ENCODE results near the gene THAP7. TPM values are rescaled to one million over a fixed set of nuclear protein-coding genes. Genes with fewer than 3 reads are reported as not detected.

The THAP7 gene
- total RNA-seq, 1 donor from 2014 or later: 37.0 TPM

- Mint-ChIP-seq H3K4me1 (peaks cover 10% of the 10 kb centered on the region), H3K27ac (ENCODE audit: unreplicated experiment) (no peak overlapping the region), H3K27me3 (ENCODE audit: low read depth) (peaks cover 41% of the 10 kb centered on the region), H3K36me3 (ENCODE audit: low read depth) (peaks cover 6% of the 10 kb centered on the region), H3K9me3 (no peaks in the 10 kb centered on the region), H3K4me3 (peak overlapping the region; percentile 81)
- no peak for DNase-seq (ENCODE audit: low read depth, low spot score)
- TF ChIP-seq, protein P1, sequence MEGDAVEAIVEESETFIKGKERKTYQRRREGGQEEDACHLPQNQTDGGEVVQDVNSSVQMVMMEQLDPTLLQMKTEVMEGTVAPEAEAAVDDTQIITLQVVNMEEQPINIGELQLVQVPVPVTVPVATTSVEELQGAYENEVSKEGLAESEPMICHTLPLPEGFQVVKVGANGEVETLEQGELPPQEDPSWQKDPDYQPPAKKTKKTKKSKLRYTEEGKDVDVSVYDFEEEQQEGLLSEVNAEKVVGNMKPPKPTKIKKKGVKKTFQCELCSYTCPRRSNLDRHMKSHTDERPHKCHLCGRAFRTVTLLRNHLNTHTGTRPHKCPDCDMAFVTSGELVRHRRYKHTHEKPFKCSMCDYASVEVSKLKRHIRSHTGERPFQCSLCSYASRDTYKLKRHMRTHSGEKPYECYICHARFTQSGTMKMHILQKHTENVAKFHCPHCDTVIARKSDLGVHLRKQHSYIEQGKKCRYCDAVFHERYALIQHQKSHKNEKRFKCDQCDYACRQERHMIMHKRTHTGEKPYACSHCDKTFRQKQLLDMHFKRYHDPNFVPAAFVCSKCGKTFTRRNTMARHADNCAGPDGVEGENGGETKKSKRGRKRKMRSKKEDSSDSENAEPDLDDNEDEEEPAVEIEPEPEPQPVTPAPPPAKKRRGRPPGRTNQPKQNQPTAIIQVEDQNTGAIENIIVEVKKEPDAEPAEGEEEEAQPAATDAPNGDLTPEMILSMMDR (conservative IDR thresholded peaks at IDR 0.05): no peak
These were observed 44.7 kb downstream of the THAP7 start for GRCh38 chr22:20957102-20957682.

DNA sequence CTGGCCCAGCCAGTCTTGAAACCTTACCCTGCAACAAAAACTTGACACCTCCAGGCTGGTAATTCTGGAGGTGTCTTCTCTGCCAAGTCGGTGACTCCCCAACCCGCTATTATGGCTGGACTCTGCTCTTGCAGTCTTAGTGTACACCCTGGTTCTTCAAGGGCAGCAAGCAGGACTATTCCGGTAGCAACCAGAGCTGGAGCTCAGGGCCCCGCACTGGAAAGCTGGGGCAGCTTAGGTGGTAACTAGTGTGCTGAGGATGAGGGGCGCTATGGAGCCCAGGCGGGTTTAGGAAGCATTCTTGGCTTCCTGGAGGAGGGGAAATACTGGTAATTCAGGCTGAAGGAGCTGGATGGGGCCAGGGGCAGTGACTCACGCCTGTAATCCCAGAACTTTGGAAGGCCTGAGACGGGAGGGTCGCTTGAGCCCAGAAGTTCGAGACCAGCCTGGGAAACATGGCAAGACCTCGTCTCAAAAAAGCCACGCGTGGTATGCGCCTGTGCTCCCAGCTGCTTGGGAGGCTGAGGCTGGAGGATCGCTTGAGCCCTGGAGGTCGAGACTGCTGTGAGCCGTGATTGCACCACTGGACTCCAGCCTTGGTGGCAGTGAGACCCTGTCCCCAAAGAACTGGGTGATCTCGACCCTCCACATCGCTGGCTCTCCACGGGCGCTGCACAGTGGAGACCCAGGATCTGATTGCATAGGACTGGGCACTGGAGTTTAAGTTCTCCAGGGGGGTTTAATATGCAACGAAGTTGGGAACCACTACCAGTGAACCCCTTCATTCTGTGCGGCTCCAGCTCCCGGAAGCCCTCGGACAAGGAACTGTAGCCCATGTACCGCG lies 45.4 kb downstream of the THAP7 start:
- peak overlapping the region; percentile 81 for H3K4me3 Mint-ChIP-seq
- H3K36me3 Mint-ChIP-seq (ENCODE audit: low read depth): peaks cover 6% of the 10 kb centered on the region
- peaks cover 6% of the 10 kb centered on the region for H3K4me1 Mint-ChIP-seq
- no peak overlapping the region for H3K27ac Mint-ChIP-seq (ENCODE audit: unreplicated experiment)
- TF ChIP-seq, protein P1 (conservative IDR thresholded peaks at IDR 0.05): no peak
- H3K27me3 Mint-ChIP-seq (ENCODE audit: low read depth): peaks cover 36% of the 10 kb centered on the region
- no peak for DNase-seq (ENCODE audit: low read depth, low spot score)
- H3K9me3 Mint-ChIP-seq: no peaks in the 10 kb centered on the region

DNA sequence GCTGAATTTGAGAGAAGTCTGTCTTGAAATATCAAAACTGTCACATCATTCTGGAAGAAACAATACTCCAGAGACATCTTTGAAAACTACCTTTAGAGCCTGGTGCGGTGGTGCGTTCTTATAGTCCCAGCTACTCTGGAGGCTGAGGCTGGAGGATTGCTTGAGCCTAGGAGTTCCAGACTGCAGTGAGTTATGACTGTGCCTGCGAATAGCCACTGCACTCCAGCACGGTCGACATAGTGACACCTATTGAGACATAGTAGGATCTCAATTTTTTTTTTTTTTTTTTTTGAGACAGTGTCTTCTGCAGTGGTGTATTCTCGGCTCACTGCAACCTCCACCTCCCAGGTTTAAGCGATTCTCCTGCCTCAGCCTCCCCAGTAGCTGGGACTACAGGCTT lies 46.4 kb downstream of the THAP7 start:
- Mint-ChIP-seq H3K4me3 (peak overlapping the region; percentile 44), H3K36me3 (ENCODE audit: low read depth) (peaks cover 6% of the 10 kb centered on the region), H3K27ac (ENCODE audit: unreplicated experiment) (no peak overlapping the region), H3K4me1 (peaks cover 6% of the 10 kb centered on the region), H3K27me3 (ENCODE audit: low read depth) (peaks cover 34% of the 10 kb centered on the region), H3K9me3 (no peaks in the 10 kb centered on the region)
- DNase-seq (ENCODE audit: low read depth, low spot score): no peak
- TF ChIP-seq, protein P1 (conservative IDR thresholded peaks at IDR 0.05): no peak

DNA sequence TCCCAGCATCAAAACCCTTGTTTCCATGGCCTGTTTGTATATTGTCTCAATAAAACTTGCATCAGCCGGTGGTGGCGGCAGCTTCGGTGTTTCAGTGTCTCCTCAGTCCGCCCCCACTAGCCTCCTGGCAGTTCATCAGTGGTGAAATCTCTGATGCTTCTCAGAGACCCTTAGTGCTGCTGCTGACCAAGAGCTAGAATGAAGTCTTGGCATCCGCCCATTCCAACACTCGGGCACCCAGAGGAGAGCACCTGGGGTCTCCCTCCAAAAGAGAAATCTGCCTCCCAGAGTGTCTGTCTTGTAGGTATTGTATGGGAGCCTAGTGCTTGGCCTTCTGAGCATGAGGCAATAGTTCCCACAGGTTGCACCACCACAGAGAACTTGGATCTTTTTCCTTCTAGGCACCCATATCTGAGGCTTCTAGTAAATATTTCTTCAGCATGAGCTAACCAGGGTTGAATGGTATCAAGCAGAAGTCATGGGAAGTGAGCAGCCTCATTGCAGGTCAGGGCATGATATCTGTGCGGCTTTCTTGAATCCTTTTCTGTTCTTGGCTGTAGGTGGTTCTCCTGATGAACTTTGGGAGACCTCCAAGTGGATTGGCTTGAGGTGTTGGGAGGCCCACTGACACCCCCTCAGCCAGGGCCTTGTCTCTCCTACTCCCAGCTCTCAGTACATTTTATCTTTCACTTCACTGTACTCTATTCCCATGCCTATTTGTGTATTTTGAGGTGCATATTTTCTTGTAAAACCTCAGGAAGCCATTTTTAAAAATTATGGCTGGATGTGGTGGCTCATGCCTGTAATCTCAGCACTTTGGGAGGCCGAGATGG lies 48.0 kb downstream of the THAP7 start:
- Mint-ChIP-seq H3K9me3 (no peaks in the 10 kb centered on the region), H3K36me3 (ENCODE audit: low read depth) (peaks cover 11% of the 10 kb centered on the region), H3K4me1 (peaks cover 6% of the 10 kb centered on the region), H3K4me3 (no peak overlapping the region), H3K27me3 (ENCODE audit: low read depth) (peaks cover 27% of the 10 kb centered on the region), H3K27ac (ENCODE audit: unreplicated experiment) (no peak overlapping the region)
- no peak for DNase-seq (ENCODE audit: low read depth, low spot score)
- TF ChIP-seq, protein P1 (conservative IDR thresholded peaks at IDR 0.05): no peak

GRCh38 chr22:20953342-20953608 lies 48.6 kb downstream of the THAP7 start:
- Mint-ChIP-seq H3K27me3 (ENCODE audit: low read depth) (peaks cover 22% of the 10 kb centered on the region), H3K9me3 (no peaks in the 10 kb centered on the region), H3K4me3 (no peak overlapping the region), H3K36me3 (ENCODE audit: low read depth) (peaks cover 11% of the 10 kb centered on the region), H3K27ac (ENCODE audit: unreplicated experiment) (no peak overlapping the region), H3K4me1 (peaks cover 6% of the 10 kb centered on the region)
- TF ChIP-seq, protein P1 (conservative IDR thresholded peaks at IDR 0.05): no peak
- no peak for DNase-seq (ENCODE audit: low read depth, low spot score)

Data from neural crest cell (in vitro differentiated cells).